K562 (cell line): ENCODE measurements around the gene RFC2. TPM values are rescaled to one million over a fixed set of nuclear protein-coding genes. Genes with fewer than 3 reads are reported as not detected.

ENCODE experiments used
- CHCHD3 ChIP-seq: fragments of 250-450 bp; sonication (Bioruptor Pico); IDR thresholded peaks from 2 replicates; pipeline ENCODE4 v2.1.2; 2022; ENCODE audit warnings: mild to moderate bottlenecking
- DDX20 ChIP-seq: fragments of 450-650 bp; IDR thresholded peaks from 2 replicates; pipeline ENCODE4 v1.6.1; 2016; ENCODE audit warnings: missing genetic modification characterization, low read depth, mild to moderate bottlenecking, missing compliant biosample characterization, moderate library complexity
- ELK3 ChIP-seq: fragments of 450-650 bp; formaldehyde crosslinking; IDR thresholded peaks from 2 replicates; pipeline ENCODE4 v1.4.0; 2020; ENCODE audit warnings: mild to moderate bottlenecking
- FOSL1 ChIP-seq: fragments of 200-800 bp; sonication (Bioruptor generic); conservative IDR thresholded peaks from 2 replicates; pipeline ENCODE4 v1.6.1; 2016; ENCODE audit warnings: missing genetic modification characterization, missing compliant biosample characterization
- FOXJ3 ChIP-seq: sonication (generic); formaldehyde crosslinking; IDR thresholded peaks from 2 replicates; pipeline ENCODE4 v1.4.0; 2020; ENCODE audit warnings: mild to moderate bottlenecking, missing genetic modification reagents
- FUS ChIP-seq: fragments of 200-400 bp; formaldehyde crosslinking; optimal IDR thresholded peaks from 2 replicates; pipeline ENCODE3; 2017; ENCODE audit warnings: low read depth, low read length
- HDAC1 ChIP-seq, 2 experiments: fragments of 450-650 bp; IDR thresholded peaks; 2 replicates each; pipeline ENCODE4 v1.6.1; 2016 to 2017; ENCODE audit warnings: inconsistent platforms in 1 of 2, mild to moderate bottlenecking in 1 of 2, moderate library complexity in 1 of 2
- HOXB6 ChIP-seq: fragments of 250-450 bp; sonication (Bioruptor Pico); IDR thresholded peaks from 2 replicates; pipeline ENCODE4 v1.5.1; 2022; ENCODE audit warnings: mild to moderate bottlenecking, borderline replicate concordance
- IRF1 ChIP-seq: sonication (generic); formaldehyde crosslinking; IDR thresholded peaks from 2 replicates; pipeline ENCODE4 v1.8.0; 2022; ENCODE audit warnings: missing genetic modification reagents, mild to moderate bottlenecking, borderline replicate concordance
- IRF2 ChIP-seq: sonication (generic); formaldehyde crosslinking; IDR thresholded peaks from 2 replicates; pipeline ENCODE4 v1.8.1; 2022; ENCODE audit warnings: mild to moderate bottlenecking, missing genetic modification reagents
- LEF1 ChIP-seq: fragments of 450-650 bp; IDR thresholded peaks from 2 replicates; pipeline ENCODE4 v1.6.1; 2016; ENCODE audit warnings: mild to moderate bottlenecking
- NFATC3 ChIP-seq: fragments of 450-650 bp; IDR thresholded peaks from 2 replicates; pipeline ENCODE4 v1.6.1; 2017; ENCODE audit warnings: mild to moderate bottlenecking
- PYGO2 ChIP-seq: fragments of 450-650 bp; IDR thresholded peaks from 2 replicates; pipeline ENCODE4 v1.6.1; 2016; ENCODE audit warnings: mild to moderate bottlenecking, missing genetic modification characterization, moderate library complexity, missing compliant biosample characterization
- SREBF2 ChIP-seq: sonication (generic); formaldehyde crosslinking; IDR thresholded peaks from 2 replicates; pipeline ENCODE4 v1.4.0; 2020; ENCODE audit warnings: mild to moderate bottlenecking, missing genetic modification reagents
- TCF7L2 ChIP-seq: fragments of 150-350 bp; IDR thresholded peaks from 2 replicates; pipeline ENCODE4 v1.6.1; 2016; ENCODE audit warnings: low read depth, mild to moderate bottlenecking, low read length, moderate library complexity
- TEAD4 ChIP-seq, 2 experiments: sonication (generic) in 1 of 2; formaldehyde crosslinking in 1 of 2; IDR thresholded peaks; 2 replicates each; pipeline versions ENCODE4 v1.6.1 to v1.8.0; 2012 to 2022; ENCODE audit warnings: borderline replicate concordance in 1 of 2, inconsistent platforms in 1 of 2, low read length in 1 of 2, mild to moderate bottlenecking in 1 of 2, missing genetic modification reagents in 1 of 2
- XRCC4 ChIP-seq: IDR thresholded peaks from one replicate; pipeline ENCODE4 v1.6.1; 2011; ENCODE audit not compliant: insufficient read depth, insufficient read length; ENCODE audit errors: extremely low read depth
- ZBTB33 ChIP-seq: sonication (generic); formaldehyde crosslinking; IDR thresholded peaks from 2 replicates; pipeline ENCODE4 v1.8.1; 2023; ENCODE audit warnings: mild to moderate bottlenecking, missing genetic modification reagents
- ZBTB7A ChIP-seq: IDR thresholded peaks from 2 replicates; pipeline ENCODE4 v1.6.1; 2011; ENCODE audit warnings: low read depth, mild to moderate bottlenecking, low read length, moderate library complexity, borderline replicate concordance; ENCODE audit not compliant: control insufficient read depth
- ZBTB8A ChIP-seq: fragments of 450-650 bp; IDR thresholded peaks from 2 replicates; pipeline ENCODE4 v1.6.1; 2018; ENCODE audit warnings: mild to moderate bottlenecking, moderate library complexity; ENCODE audit not compliant: partially characterized antibody
- ZFPM2 ChIP-seq: fragments of 250-450 bp; sonication (Bioruptor Pico); IDR thresholded peaks from 2 replicates; pipeline ENCODE4 v1.5.1; 2022; ENCODE audit warnings: mild to moderate bottlenecking
- ZNF431 ChIP-seq: sonication (generic); formaldehyde crosslinking; IDR thresholded peaks from 2 replicates; pipeline ENCODE4 v1.8.0; 2022; ENCODE audit warnings: mild to moderate bottlenecking, missing genetic modification reagents
- ZNF668 ChIP-seq: fragments of 250-450 bp; sonication (Bioruptor Pico); IDR thresholded peaks from 2 replicates; pipeline ENCODE4 v1.8.0; 2022; ENCODE audit warnings: mild to moderate bottlenecking, inconsistent platforms
- ZNF699 ChIP-seq: fragments of 250-450 bp; sonication (Bioruptor Pico); IDR thresholded peaks from 2 replicates; pipeline ENCODE4 v1.8.0; 2021; ENCODE audit warnings: mild to moderate bottlenecking, moderate library complexity; ENCODE audit not compliant: insufficient replicate concordance
- ZNF764 ChIP-seq: fragments of 250-450 bp; sonication (Bioruptor Pico); IDR thresholded peaks from 2 replicates; pipeline ENCODE4 v1.4.0; 2020; ENCODE audit warnings: low read depth, mild to moderate bottlenecking, moderate library complexity
- polyA plus RNA-seq, 8 experiments: library from polyadenylated mRNA; depleted of rRNA in 4 of 8; stranded (reverse) in 5 of 8; unstranded in 3 of 8; fragments of >200 nt; fragmentation: Nextera tagmentation in 2 of 8; fragmentation: Illumina TruSeq in 1 of 8; extraction: Ambion mirVana in 2 of 8; extraction: Trizol in 1 of 8; gene quantifications; 2 replicates each; pipeline versions ENCODE4 v1.2.1 to v1.2.3, GENCODE V29; 2011 to 2014; ENCODE audit warnings: inconsistent platforms in 1 of 8, missing spikeins in 1 of 8
- total RNA-seq, 7 experiments: library from RNA; depleted of rRNA in 6 of 7; stranded (reverse); fragments of >200 nt in 6 of 7; fragmentation: Illumina TruSeq in 2 of 7; extraction: Trizol in 2 of 7; gene quantifications; 2 replicates each; pipeline versions ENCODE4 v1.2.1 to v1.2.3, GENCODE V29; 2011 to 2021; ENCODE audit warnings: low replicate concordance in 1 of 7

The RFC2 gene
- total and polyA plus RNA-seq, 9 of the 15 experiments (the other 6 are each of a cell fraction or from before 2014, with no cell fraction given): 32.5 to 161 (median 102) TPM

- TF ChIP-seq ZNF764 (CRISPR knock-in tag): no peak
- TF ChIP-seq DDX20 (tag): no peak
- 0 out of 2 replicates have a peak, but pooled peaks have one; percentile 19 for TF ChIP-seq ZNF431 (CRISPR knock-in tag)
- 0 out of 2 replicates have a peak, but pooled peaks have one; percentile 25 for TF ChIP-seq IRF1 (CRISPR knock-in tag)
- no peak for TF ChIP-seq NFATC3
- TF ChIP-seq XRCC4: no peak
- TF ChIP-seq ZBTB8A: no peak
- no peak for TF ChIP-seq FOXJ3 (CRISPR knock-in tag)
- no peak for TF ChIP-seq ELK3 (CRISPR knock-in tag)
- TF ChIP-seq ZBTB33 (CRISPR knock-in tag): peak; percentile 57
- TF ChIP-seq LEF1: no peak
- no peak for TF ChIP-seq TCF7L2
- TF ChIP-seq PYGO2: no peak
- TF ChIP-seq ZNF699 (CRISPR knock-in tag): no peak
- no peak for TF ChIP-seq FOSL1 (tag)
- TF ChIP-seq IRF2 (CRISPR knock-in tag): no peak
- TF ChIP-seq HOXB6 (CRISPR knock-in tag): no peak
- no peak; the same call in 1 of the 2 replicates for TF ChIP-seq CHCHD3 (CRISPR knock-in tag)
- TF ChIP-seq FUS: peak; percentile 81
- TF ChIP-seq ZFPM2 (CRISPR knock-in tag): no peak
- peak; percentile 10 for TF ChIP-seq TEAD4 (IDR thresholded peaks at IDR 0.05; ENCODE audit: low read length)
- TF ChIP-seq TEAD4 (CRISPR knock-in tag; IDR thresholded peaks at IDR 0.05; ENCODE audit: borderline replicate concordance): no peak
- TF ChIP-seq SREBF2 (CRISPR knock-in tag): no peak
- no peak for TF ChIP-seq ZNF668 (CRISPR knock-in tag)
- TF ChIP-seq HDAC1 (IDR thresholded peaks at IDR 0.05): peak in 1 of 2 experiments; percentile 89; a peak in 2 of 4 replicates
- TF ChIP-seq ZBTB7A: peak; percentile 43; the same call in 1 of the 2 replicates
Observed at GRCh38 chr7:74254129-74254857, at the start of gene RFC2 (continued).
